Right atrium auricular region (tissue), 2 donors: ENCODE data around the gene POFUT2. TPM values are rescaled to one million over a fixed set of nuclear protein-coding genes. Genes with fewer than 3 reads are reported as not detected.

Experiments
- DNase-seq: peaks from one replicate; pipeline ENCODE4 v3.0.0-alpha.2; 2019; ENCODE audit warnings: low spot score
- H3K27ac ChIP-seq, 2 donors: fragments of 200-600 bp; sonication (generic); 1 replicate in 1 of 2; 2 replicates in 1 of 2; pipeline ENCODE4 v1.5.1; 2016 to 2019
- H3K27me3 ChIP-seq, 2 donors: fragments of 200-600 bp; sonication (generic); one replicate each; pipeline versions ENCODE4 v1.5.1 to v1.6.0; 2017 to 2019
- H3K36me3 ChIP-seq: fragments of 200-600 bp; sonication (generic); one replicate; pipeline ENCODE4 v1.5.1; 2016
- H3K4me1 ChIP-seq, 2 donors: fragments of 200-600 bp; sonication (generic); one replicate each; pipeline versions ENCODE4 v1.5.1 to v1.6.0; 2017 to 2019
- H3K4me3 ChIP-seq, 2 donors: fragments of 200-600 bp; sonication (generic); 1 replicate in 1 of 2; 2 replicates in 1 of 2; pipeline ENCODE4 v1.5.1; 2017 to 2019; ENCODE audit warnings: mild to moderate bottlenecking in 1 of 2, moderate library complexity in 1 of 2
- H3K9me3 ChIP-seq, 2 donors: fragments of 200-600 bp; sonication (generic); one replicate each; pipeline ENCODE4 v1.5.1; 2019
- CTCF ChIP-seq, 2 donors: fragments of 200-600 bp; sonication (generic); IDR thresholded peaks; one replicate each; pipeline ENCODE4 v1.5.1; 2019; ENCODE audit warnings: antibody characterized with exemption in 2 of 2
- total RNA-seq, 2 donors: library from RNA; depleted of rRNA; stranded (reverse); fragments of >200 nt; gene quantifications; one replicate each; pipeline ENCODE4 v1.1.0, GENCODE V29; 2016

Gene POFUT2
- total RNA-seq, 2 donors from 2014 or later: 5.8 to 12.0 TPM

GRCh38 chr21:45331531-45332147, 43.9 kb upstream of the POFUT2 start:
- H3K27ac ChIP-seq: no peak overlapping the region
- H3K9me3 ChIP-seq: no peaks in the 10 kb centered on the region
- no peaks in the 10 kb centered on the region for H3K36me3 ChIP-seq
- H3K27me3 ChIP-seq: no peaks in the 10 kb centered on the region
- no peak for TF ChIP-seq CTCF (IDR thresholded peaks at IDR 0.05)
- DNase-seq: no peak
- no peaks in the 10 kb centered on the region for H3K4me1 ChIP-seq
- H3K4me3 ChIP-seq: no peak overlapping the region

- Histone ChIP-seq H3K27ac (no peak overlapping the region), H3K4me3 (no peak overlapping the region), H3K27me3 (no peaks in the 10 kb centered on the region), H3K36me3 (no peaks in the 10 kb centered on the region), H3K9me3 (no peaks in the 10 kb centered on the region), H3K4me1 (no peaks in the 10 kb centered on the region)
- no peak for DNase-seq
- no peak for TF ChIP-seq CTCF (IDR thresholded peaks at IDR 0.05)
These were observed 43.2 kb upstream of the POFUT2 start for GRCh38 chr21:45330851-45331261.

- no peak for TF ChIP-seq CTCF (IDR thresholded peaks at IDR 0.05)
- Histone ChIP-seq H3K4me1 (no peaks in the 10 kb centered on the region), H3K27ac (no peak overlapping the region), H3K9me3 (no peaks in the 10 kb centered on the region), H3K36me3 (no peaks in the 10 kb centered on the region), H3K27me3 (no peaks in the 10 kb centered on the region), H3K4me3 (no peak overlapping the region)
- no peak for DNase-seq
These were observed 42.5 kb upstream of the POFUT2 start for GRCh38 chr21:45330075-45330781.

GRCh38 chr21:45329261-45330074, 41.8 kb upstream of the POFUT2 start:
- TF ChIP-seq CTCF (IDR thresholded peaks at IDR 0.05): no peak
- H3K36me3 ChIP-seq: no peaks in the 10 kb centered on the region
- H3K9me3 ChIP-seq: no peaks in the 10 kb centered on the region
- no peak overlapping the region for H3K27ac ChIP-seq
- H3K27me3 ChIP-seq: no peaks in the 10 kb centered on the region
- no peak overlapping the region for H3K4me3 ChIP-seq
- H3K4me1 ChIP-seq: peaks cover 0 to 5% of the 10 kb centered on the region in 2 donors
- no peak for DNase-seq

GRCh38 chr21:45328198-45329091, 40.8 kb upstream of the POFUT2 start:
- DNase-seq: no peak
- Histone ChIP-seq H3K27me3 (no peaks in the 10 kb centered on the region), H3K4me1 (peaks cover 0 to 15% of the 10 kb centered on the region in 2 donors), H3K27ac (no peak overlapping the region), H3K9me3 (no peaks in the 10 kb centered on the region), H3K36me3 (no peaks in the 10 kb centered on the region), H3K4me3 (no peak overlapping the region)
- no peak for TF ChIP-seq CTCF (IDR thresholded peaks at IDR 0.05)
